SU-DHL-6 (cell line): ENCODE results near the gene SRSF9.

Experiments used
- H2AFZ ChIP-seq: fragments of 200-600 bp; sonication (generic); 2 replicates; pipeline ENCODE4 v1.6.1; 2014; ENCODE audit warnings: low read depth, mild to moderate bottlenecking, moderate library complexity, mixed read lengths, antibody characterized with exemption, low read length; ENCODE audit not compliant: severe bottlenecking
- H3F3A ChIP-seq: fragments of 200-600 bp; shearing (Covaris generic); 2 replicates; pipeline ENCODE4 v1.6.0; 2016; ENCODE audit warnings: antibody characterized with exemption, mild to moderate bottlenecking; ENCODE audit not compliant: insufficient read depth
- H3K27ac ChIP-seq: fragments of 200-600 bp; sonication (generic); 2 replicates; pipeline ENCODE4 v1.5.1; 2016; ENCODE audit warnings: low read depth, mild to moderate bottlenecking, low read length, moderate library complexity, mixed read lengths
- H3K27me3 ChIP-seq: fragments of 200-600 bp; sonication (generic), shearing (Covaris generic); 2 replicates; pipeline ENCODE4 v1.6.0; 2014; ENCODE audit warnings: mild to moderate bottlenecking, low read length
- H3K36me3 ChIP-seq: fragments of 200-600 bp; sonication (generic); 2 replicates; pipeline ENCODE4 v1.6.1; 2014; ENCODE audit warnings: mild to moderate bottlenecking, low read length, mixed read lengths
- H3K4me2 ChIP-seq: fragments of 300-600, 200-600 bp; shearing (Covaris generic), sonication (generic); 2 replicates; pipeline ENCODE4 v1.6.0; 2014; ENCODE audit warnings: low read length, low read depth, mild to moderate bottlenecking; ENCODE audit not compliant: poor library complexity, severe bottlenecking
- H3K4me3 ChIP-seq: fragments of 200-600 bp; sonication (generic); 2 replicates; pipeline ENCODE4 v1.5.1; 2014; ENCODE audit warnings: antibody characterized with exemption, low read length, mild to moderate bottlenecking, mixed read lengths; ENCODE audit not compliant: insufficient read depth, poor library complexity, severe bottlenecking
- H3K79me2 ChIP-seq: fragments of 200-600 bp; sonication (generic); 2 replicates; pipeline ENCODE4 v1.6.1; 2014; ENCODE audit warnings: mild to moderate bottlenecking, low read length, moderate library complexity; ENCODE audit not compliant: insufficient read depth
- H3K9ac ChIP-seq: fragments of 200-600 bp; sonication (generic); 2 replicates; pipeline ENCODE4 v1.7.0; 2014; ENCODE audit warnings: mild to moderate bottlenecking, low read length
- H3K9me2 ChIP-seq: fragments of 200-600 bp; sonication (generic); replicated peaks from 2 replicates; pipeline ENCODE4 v1.6.1; 2014; ENCODE audit warnings: low read length; ENCODE audit not compliant: insufficient read depth
- H3K9me3 ChIP-seq: fragments of 200-600 bp; sonication (generic); 2 replicates; pipeline ENCODE4 v1.6.1; 2014; ENCODE audit warnings: low read length, mixed read lengths; ENCODE audit not compliant: insufficient read depth
- H4K20me1 ChIP-seq: fragments of 200-600 bp; sonication (generic); 2 replicates; pipeline ENCODE4 v1.6.1; 2014; ENCODE audit warnings: low read depth, mild to moderate bottlenecking, antibody characterized with exemption, low read length, moderate library complexity, mixed read lengths
- EZH2phosphoT487 ChIP-seq: fragments of 200-600 bp; sonication (generic), shearing (Covaris generic); conservative IDR thresholded peaks from 2 replicates; pipeline ENCODE4 v1.6.1; 2018; ENCODE audit warnings: mild to moderate bottlenecking, antibody characterized with exemption, low read length, moderate library complexity, mixed read lengths
- TF ChIP-seq, protein P1 (sequence below): fragments of 200-600 bp; sonication (generic); IDR thresholded peaks from one replicate; pipeline ENCODE4 v1.5.1; 2017; ENCODE audit warnings: antibody characterized with exemption, mild to moderate bottlenecking, low read length, moderate library complexity; ENCODE audit not compliant: insufficient read depth, poor library complexity, severe bottlenecking

Gene SRSF9

DNA sequence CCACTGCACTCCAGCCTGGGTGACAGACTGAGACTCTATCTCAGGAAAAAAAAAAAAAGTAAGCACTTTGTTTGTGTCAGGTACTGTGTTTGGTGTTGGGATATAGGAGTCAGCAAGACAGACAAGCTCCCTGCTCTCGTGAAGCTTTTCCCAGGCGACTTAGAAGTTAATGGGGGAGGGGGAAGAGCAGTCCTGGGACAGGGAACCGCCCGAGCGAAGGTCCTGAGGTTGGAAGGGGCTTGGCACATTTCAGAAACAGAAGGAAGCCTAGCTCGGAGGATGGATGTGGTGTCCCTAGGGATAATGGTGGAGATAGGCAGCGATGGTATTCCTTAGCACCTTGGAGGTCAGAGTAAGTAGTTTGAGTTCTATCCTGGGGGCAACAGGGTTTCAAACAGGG lies 40.2 kb downstream of the SRSF9 start:
- Histone ChIP-seq H3K27ac (no peak overlapping the region), H3K9me3 (no peaks in the 10 kb centered on the region), H3F3A (no peaks in the 10 kb centered on the region; the same call in 1 of the 2 replicates), H2AFZ (no peak overlapping the region), H3K4me3 (no peak overlapping the region), H4K20me1 (no peaks in the 10 kb centered on the region), H3K36me3 (no peaks in the 10 kb centered on the region), H3K4me2 (no peak overlapping the region), H3K79me2 (no peaks in the 10 kb centered on the region), H3K27me3 (no peaks in the 10 kb centered on the region), H3K9me2 (no peaks in the 10 kb centered on the region), H3K9ac (no peak overlapping the region)
- TF ChIP-seq, protein P1, sequence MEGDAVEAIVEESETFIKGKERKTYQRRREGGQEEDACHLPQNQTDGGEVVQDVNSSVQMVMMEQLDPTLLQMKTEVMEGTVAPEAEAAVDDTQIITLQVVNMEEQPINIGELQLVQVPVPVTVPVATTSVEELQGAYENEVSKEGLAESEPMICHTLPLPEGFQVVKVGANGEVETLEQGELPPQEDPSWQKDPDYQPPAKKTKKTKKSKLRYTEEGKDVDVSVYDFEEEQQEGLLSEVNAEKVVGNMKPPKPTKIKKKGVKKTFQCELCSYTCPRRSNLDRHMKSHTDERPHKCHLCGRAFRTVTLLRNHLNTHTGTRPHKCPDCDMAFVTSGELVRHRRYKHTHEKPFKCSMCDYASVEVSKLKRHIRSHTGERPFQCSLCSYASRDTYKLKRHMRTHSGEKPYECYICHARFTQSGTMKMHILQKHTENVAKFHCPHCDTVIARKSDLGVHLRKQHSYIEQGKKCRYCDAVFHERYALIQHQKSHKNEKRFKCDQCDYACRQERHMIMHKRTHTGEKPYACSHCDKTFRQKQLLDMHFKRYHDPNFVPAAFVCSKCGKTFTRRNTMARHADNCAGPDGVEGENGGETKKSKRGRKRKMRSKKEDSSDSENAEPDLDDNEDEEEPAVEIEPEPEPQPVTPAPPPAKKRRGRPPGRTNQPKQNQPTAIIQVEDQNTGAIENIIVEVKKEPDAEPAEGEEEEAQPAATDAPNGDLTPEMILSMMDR = no peak
- TF ChIP-seq EZH2phosphoT487 = no peak

DNA sequence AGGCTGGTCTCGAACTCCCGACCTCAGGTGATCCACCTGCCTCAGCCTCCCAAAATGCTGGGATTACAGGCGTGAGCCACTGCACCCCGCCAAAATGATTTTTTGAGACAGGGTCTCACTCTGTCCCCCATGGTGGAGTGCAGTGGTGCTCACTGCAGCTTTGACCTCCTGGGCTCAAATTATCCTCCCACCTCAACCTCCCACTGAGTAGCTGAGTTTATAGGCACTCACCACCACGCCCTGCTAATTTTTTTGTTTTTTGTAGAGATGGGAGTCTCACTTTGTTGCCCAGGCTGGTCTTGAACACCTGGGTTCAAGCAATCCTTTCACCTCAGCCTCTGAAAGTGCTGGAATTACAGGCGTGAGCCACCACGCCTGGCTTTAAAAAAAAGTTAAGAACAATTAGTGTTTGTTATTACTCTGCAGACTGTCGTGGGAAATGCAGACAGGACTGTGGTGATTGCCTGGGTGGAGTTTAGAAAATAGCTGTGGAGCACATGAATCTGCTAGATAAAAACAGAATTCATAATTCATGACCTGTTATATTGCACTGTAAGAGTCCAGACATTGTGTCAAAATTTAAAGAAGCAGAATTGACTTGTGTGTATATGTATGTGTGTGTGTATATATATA lies 40.8 kb downstream of the SRSF9 start:
- no peaks in the 10 kb centered on the region for H3K79me2 ChIP-seq
- H2AFZ ChIP-seq = no peak overlapping the region
- H3K9ac ChIP-seq = no peak overlapping the region
- no peak overlapping the region for H3K4me2 ChIP-seq
- no peaks in the 10 kb centered on the region for H3K9me2 ChIP-seq
- no peak overlapping the region for H3K4me3 ChIP-seq
- no peaks in the 10 kb centered on the region for H3K36me3 ChIP-seq
- H3K27me3 ChIP-seq = no peaks in the 10 kb centered on the region
- TF ChIP-seq EZH2phosphoT487 = no peak
- TF ChIP-seq, protein P1 = no peak
- no peak overlapping the region for H3K27ac ChIP-seq
- no peaks in the 10 kb centered on the region for H3K9me3 ChIP-seq
- H3F3A ChIP-seq = no peaks in the 10 kb centered on the region; the same call in 1 of the 2 replicates
- no peaks in the 10 kb centered on the region for H4K20me1 ChIP-seq

DNA sequence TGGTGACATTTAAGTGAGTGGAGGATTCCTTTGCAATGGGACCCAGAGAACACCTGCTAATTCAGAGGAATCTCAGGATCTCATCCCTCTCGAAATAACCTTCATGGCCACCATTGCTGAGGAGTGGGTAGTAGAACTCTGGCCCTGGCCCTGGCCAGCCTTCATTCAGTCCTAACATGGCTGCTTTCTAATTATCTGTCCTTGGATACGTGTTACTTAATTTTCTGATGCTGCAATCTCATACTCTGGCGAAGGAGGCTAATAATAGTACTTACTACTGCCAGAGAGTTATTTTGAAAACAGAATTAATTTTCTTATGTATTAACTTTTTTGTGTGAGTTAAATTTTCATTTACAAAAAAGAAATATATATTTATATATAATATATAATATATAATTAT lies 43.8 kb downstream of the SRSF9 start:
- H3K4me3 ChIP-seq = no peak overlapping the region
- H3K27me3 ChIP-seq = no peaks in the 10 kb centered on the region
- no peaks in the 10 kb centered on the region for H3K36me3 ChIP-seq
- H3K9me3 ChIP-seq = no peaks in the 10 kb centered on the region
- H2AFZ ChIP-seq = no peak overlapping the region
- H4K20me1 ChIP-seq = no peaks in the 10 kb centered on the region
- no peak overlapping the region for H3K9ac ChIP-seq
- TF ChIP-seq, protein P1 = no peak
- no peak for TF ChIP-seq EZH2phosphoT487
- no peak overlapping the region for H3K27ac ChIP-seq
- no peak overlapping the region for H3K4me2 ChIP-seq
- no peaks in the 10 kb centered on the region for H3K79me2 ChIP-seq
- no peaks in the 10 kb centered on the region for H3K9me2 ChIP-seq
- no peaks in the 10 kb centered on the region; the same call in 1 of the 2 replicates for H3F3A ChIP-seq
